ENCODE data around the gene PDE8A. TPM values are rescaled to one million over a fixed set of nuclear protein-coding genes. Genes with fewer than 3 reads are reported as not detected.

PDE8A gene
- total and polyA plus RNA-seq, 2 donors (not counting 1 experiment from before 2014, with no cell fraction given), result 17.4 to 51.1 TPM

DNA sequence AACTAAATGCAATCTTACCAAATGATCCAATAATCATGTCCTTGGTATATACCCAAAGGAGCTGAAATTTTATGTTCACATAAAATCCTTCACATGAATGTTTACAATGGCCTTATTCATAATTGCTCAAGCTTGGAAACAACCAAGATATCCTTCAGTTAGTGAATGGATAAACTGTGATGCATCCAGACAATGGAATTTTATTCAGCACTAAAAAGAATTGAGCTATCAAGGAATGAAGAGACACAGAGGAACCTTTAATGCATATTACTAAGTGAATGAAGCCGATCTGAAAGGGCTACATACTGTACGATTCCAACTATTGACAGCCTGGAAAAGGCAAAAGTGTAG, 168.4 kb downstream of the PDE8A start:
- Mint-ChIP-seq H3K27me3 (peaks cover 23% of the 10 kb centered on the region), H3K4me1 (no peaks in the 10 kb centered on the region), H3K27ac (no peak overlapping the region), H3K9me3 (ENCODE audit: insufficient read depth) (no peaks in the 10 kb centered on the region), H3K4me3 (no peak overlapping the region)
- intact Hi-C loops (cut with micrococcal nuclease), result no loop called here
- Histone ChIP-seq H3K36me3 (replicated peaks in 1 of 2; ENCODE audit: control extremely low read depth in 1 of 2, control insufficient read depth in 1 of 2, extremely low read depth in 1 of 2, insufficient read depth in 2 of 2, low read length in 1 of 2) (no peaks in the 10 kb centered on the region), H3K4me1 (ENCODE audit: control insufficient read depth in 2 of 2, insufficient read depth in 2 of 2, low read length in 2 of 2) (no peaks in the 10 kb centered on the region), H3K27me3 (replicated peaks in 1 of 4; ENCODE audit: control extremely low read depth in 1 of 4, control insufficient read depth in 3 of 4, insufficient read depth in 4 of 4, low read length in 3 of 4) (no peaks in the 10 kb centered on the region), H3K4me3 (ENCODE audit: control extremely low read depth in 1 of 5, extremely low read depth in 1 of 5, insufficient read depth in 1 of 5, low read depth in 2 of 5, low read length in 4 of 5) (no peak overlapping the region), H3K9ac (ENCODE audit: low read length) (no peak overlapping the region), H3K27ac (ENCODE audit: low read length in 2 of 2) (no peak overlapping the region), H3K79me2 (ENCODE audit: control insufficient read depth, insufficient read depth, low read length) (no peaks in the 10 kb centered on the region), H3K9me3 (ENCODE audit: control extremely low read depth in 1 of 3, control insufficient read depth in 2 of 3, insufficient read depth in 1 of 3, low read length in 2 of 3) (no peaks in the 10 kb centered on the region), H2AFZ (ENCODE audit: insufficient read depth, low read depth, low read length, poor library complexity, severe bottlenecking) (no peak overlapping the region), H4K20me1 (ENCODE audit: control insufficient read depth, insufficient read depth, low read length, poor library complexity, severe bottlenecking) (no peaks in the 10 kb centered on the region), H3K4me2 (replicated peaks; ENCODE audit: low read depth, low read length, poor library complexity, severe bottlenecking) (no peak overlapping the region)
- TF ChIP-seq EZH2 (IDR thresholded peaks at IDR 0.05; ENCODE audit: borderline replicate concordance, insufficient read depth, low read depth, low read length, poor library complexity, severe bottlenecking), result no peak
- TF ChIP-seq, protein P1, sequence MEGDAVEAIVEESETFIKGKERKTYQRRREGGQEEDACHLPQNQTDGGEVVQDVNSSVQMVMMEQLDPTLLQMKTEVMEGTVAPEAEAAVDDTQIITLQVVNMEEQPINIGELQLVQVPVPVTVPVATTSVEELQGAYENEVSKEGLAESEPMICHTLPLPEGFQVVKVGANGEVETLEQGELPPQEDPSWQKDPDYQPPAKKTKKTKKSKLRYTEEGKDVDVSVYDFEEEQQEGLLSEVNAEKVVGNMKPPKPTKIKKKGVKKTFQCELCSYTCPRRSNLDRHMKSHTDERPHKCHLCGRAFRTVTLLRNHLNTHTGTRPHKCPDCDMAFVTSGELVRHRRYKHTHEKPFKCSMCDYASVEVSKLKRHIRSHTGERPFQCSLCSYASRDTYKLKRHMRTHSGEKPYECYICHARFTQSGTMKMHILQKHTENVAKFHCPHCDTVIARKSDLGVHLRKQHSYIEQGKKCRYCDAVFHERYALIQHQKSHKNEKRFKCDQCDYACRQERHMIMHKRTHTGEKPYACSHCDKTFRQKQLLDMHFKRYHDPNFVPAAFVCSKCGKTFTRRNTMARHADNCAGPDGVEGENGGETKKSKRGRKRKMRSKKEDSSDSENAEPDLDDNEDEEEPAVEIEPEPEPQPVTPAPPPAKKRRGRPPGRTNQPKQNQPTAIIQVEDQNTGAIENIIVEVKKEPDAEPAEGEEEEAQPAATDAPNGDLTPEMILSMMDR (IDR thresholded peaks at IDR 0.05), result no peak
- POLR2A ChIA-PET, result no interaction called here
- ATAC-seq (ENCODE audit: low read depth), result no peak
- 90% methylated on average over 2 of the region's 2 CpGs for WGBS (ENCODE audit: insufficient coverage)
- CTCF ChIA-PET, result no interaction called here
- no peak for DNase-seq

DNA sequence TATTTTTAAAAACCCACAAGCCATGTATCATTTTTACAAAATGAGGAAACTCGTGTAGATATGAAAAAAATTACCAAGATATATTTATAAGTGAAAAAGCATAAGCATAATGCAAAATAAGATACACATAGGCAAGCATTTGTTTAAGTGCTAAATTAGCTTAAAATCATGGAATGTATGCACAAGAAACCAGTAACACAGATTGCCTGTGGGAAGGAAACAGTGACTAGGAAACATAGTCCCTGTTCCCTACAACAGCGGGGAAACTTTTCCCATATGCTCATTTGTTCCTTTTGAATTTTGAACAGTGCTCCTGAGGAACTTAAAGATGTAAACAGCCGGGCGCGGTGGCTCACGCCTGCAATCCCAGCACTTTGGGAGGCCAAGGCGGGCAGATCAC, 169.5 kb downstream of the PDE8A start:
- Mint-ChIP-seq H3K4me1 (no peaks in the 10 kb centered on the region), H3K9me3 (ENCODE audit: insufficient read depth) (no peaks in the 10 kb centered on the region), H3K27ac (no peak overlapping the region), H3K4me3 (no peak overlapping the region), H3K27me3 (peaks cover 18% of the 10 kb centered on the region)
- TF ChIP-seq, protein P1 (IDR thresholded peaks at IDR 0.05), result no peak
- no peak for TF ChIP-seq EZH2 (IDR thresholded peaks at IDR 0.05; ENCODE audit: borderline replicate concordance, insufficient read depth, low read depth, low read length, poor library complexity, severe bottlenecking)
- no peaks in the 10 kb centered on the region for H3K27me3 ChIP-seq (replicated peaks in 1 of 4; ENCODE audit: control extremely low read depth in 1 of 4, control insufficient read depth in 3 of 4, insufficient read depth in 4 of 4, low read length in 3 of 4)
- H3K9ac ChIP-seq (ENCODE audit: low read length), result no peak overlapping the region
- intact Hi-C loops (cut with micrococcal nuclease), result no loop called here
- no peaks in the 10 kb centered on the region for H3K9me3 ChIP-seq (ENCODE audit: control extremely low read depth in 1 of 3, control insufficient read depth in 2 of 3, insufficient read depth in 1 of 3, low read length in 2 of 3)
- no peak overlapping the region for H3K4me2 ChIP-seq (replicated peaks; ENCODE audit: low read depth, low read length, poor library complexity, severe bottlenecking)
- H4K20me1 ChIP-seq (ENCODE audit: control insufficient read depth, insufficient read depth, low read length, poor library complexity, severe bottlenecking), result no peaks in the 10 kb centered on the region
- H3K27ac ChIP-seq (ENCODE audit: low read length in 2 of 2), result no peak overlapping the region
- H3K79me2 ChIP-seq (ENCODE audit: control insufficient read depth, insufficient read depth, low read length), result no peaks in the 10 kb centered on the region
- H2AFZ ChIP-seq (ENCODE audit: insufficient read depth, low read depth, low read length, poor library complexity, severe bottlenecking), result no peak overlapping the region
- no peak overlapping the region for H3K4me3 ChIP-seq (ENCODE audit: control extremely low read depth in 1 of 5, extremely low read depth in 1 of 5, insufficient read depth in 1 of 5, low read depth in 2 of 5, low read length in 4 of 5)
- WGBS (ENCODE audit: insufficient coverage), result 100% methylated on average over 5 of the region's 7 CpGs
- no peaks in the 10 kb centered on the region for H3K4me1 ChIP-seq (ENCODE audit: control insufficient read depth in 2 of 2, insufficient read depth in 2 of 2, low read length in 2 of 2)
- CTCF ChIA-PET, result no interaction called here
- no peak for ATAC-seq (ENCODE audit: low read depth)
- DNase-seq, result no peak
- no peaks in the 10 kb centered on the region for H3K36me3 ChIP-seq (replicated peaks in 1 of 2; ENCODE audit: control extremely low read depth in 1 of 2, control insufficient read depth in 1 of 2, extremely low read depth in 1 of 2, insufficient read depth in 2 of 2, low read length in 1 of 2)
- POLR2A ChIA-PET, result no interaction called here

All from B cell (primary cell).